LNCaP clone FGC (cell line): ENCODE data around the gene BRSK2.

Experiments used
- DNase-seq: peaks from one replicate; pipeline ENCODE4 v3.0.0-alpha.2; 2011; ENCODE audit warnings: low read depth
- H3K4me3 ChIP-seq: 2 replicates; pipeline ENCODE4 v1.5.1; 2011; ENCODE audit warnings: mild to moderate bottlenecking, low read depth, low read length, control low read depth
- TF ChIP-seq, protein P1 (sequence below): IDR thresholded peaks from 2 replicates; pipeline ENCODE4 v1.5.1; 2012; ENCODE audit warnings: mild to moderate bottlenecking; ENCODE audit not compliant: control insufficient read depth, insufficient read depth; ENCODE audit errors: extremely low read depth

The BRSK2 gene

DNA sequence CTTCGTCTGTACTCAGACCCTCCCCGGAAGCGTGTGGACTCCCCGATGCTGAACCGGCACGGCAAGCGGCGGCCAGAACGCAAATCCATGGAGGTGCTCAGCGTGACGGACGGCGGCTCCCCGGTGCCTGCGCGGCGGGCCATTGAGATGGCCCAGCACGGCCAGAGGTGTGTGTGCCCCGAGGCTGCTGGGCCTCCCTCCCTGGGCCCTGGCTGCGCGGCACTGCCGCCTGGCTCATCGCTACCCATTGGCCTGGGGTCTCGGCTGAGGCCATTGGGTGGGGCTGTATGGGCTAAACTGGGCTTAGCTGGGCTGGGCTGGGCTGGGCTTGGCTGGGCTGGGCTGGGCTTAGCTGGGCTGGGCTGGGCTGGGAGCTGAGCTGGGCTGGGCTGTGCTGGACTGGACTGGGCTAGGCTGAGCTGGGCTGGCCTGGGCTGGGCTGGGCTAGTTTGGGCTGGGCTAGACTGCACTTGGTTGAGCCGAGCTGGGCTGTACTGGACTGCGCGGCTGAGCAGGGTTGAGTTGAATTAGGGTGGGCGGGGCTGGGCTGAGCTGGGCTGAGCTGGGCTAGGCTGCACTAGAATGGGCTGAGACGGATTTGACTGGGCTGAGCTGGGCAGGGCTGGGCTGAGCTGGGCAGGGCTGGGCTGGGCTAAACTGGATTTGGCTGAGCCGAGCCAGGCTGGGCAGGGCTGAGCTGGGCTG is 56.2 kb downstream of the BRSK2 start:
- no peak overlapping the region for H3K4me3 ChIP-seq
- TF ChIP-seq, protein P1, sequence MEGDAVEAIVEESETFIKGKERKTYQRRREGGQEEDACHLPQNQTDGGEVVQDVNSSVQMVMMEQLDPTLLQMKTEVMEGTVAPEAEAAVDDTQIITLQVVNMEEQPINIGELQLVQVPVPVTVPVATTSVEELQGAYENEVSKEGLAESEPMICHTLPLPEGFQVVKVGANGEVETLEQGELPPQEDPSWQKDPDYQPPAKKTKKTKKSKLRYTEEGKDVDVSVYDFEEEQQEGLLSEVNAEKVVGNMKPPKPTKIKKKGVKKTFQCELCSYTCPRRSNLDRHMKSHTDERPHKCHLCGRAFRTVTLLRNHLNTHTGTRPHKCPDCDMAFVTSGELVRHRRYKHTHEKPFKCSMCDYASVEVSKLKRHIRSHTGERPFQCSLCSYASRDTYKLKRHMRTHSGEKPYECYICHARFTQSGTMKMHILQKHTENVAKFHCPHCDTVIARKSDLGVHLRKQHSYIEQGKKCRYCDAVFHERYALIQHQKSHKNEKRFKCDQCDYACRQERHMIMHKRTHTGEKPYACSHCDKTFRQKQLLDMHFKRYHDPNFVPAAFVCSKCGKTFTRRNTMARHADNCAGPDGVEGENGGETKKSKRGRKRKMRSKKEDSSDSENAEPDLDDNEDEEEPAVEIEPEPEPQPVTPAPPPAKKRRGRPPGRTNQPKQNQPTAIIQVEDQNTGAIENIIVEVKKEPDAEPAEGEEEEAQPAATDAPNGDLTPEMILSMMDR = no peak
- no peak for DNase-seq

DNA sequence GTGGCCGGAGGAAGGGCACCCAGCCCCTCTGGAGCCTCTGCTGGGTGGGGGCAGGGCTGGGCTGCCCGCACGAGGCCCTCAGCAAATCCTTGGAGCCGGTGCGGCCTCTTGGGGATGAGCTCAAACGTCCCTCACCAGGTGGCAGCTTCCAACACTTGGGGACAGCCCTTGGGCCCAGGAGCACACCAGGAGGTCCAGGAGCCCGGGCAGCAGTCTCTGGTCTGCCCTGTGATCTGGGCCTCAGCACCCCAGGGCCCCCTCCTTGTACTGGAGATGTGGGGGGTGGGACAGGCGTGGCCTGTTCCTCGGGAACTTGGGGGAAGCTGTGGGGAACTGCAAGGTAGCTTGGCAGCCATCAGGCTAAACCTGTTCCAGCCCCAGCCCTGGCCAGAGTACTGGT is 56.9 kb downstream of the BRSK2 start:
- no peak overlapping the region for H3K4me3 ChIP-seq
- TF ChIP-seq, protein P1 = no peak
- no peak for DNase-seq

DNA sequence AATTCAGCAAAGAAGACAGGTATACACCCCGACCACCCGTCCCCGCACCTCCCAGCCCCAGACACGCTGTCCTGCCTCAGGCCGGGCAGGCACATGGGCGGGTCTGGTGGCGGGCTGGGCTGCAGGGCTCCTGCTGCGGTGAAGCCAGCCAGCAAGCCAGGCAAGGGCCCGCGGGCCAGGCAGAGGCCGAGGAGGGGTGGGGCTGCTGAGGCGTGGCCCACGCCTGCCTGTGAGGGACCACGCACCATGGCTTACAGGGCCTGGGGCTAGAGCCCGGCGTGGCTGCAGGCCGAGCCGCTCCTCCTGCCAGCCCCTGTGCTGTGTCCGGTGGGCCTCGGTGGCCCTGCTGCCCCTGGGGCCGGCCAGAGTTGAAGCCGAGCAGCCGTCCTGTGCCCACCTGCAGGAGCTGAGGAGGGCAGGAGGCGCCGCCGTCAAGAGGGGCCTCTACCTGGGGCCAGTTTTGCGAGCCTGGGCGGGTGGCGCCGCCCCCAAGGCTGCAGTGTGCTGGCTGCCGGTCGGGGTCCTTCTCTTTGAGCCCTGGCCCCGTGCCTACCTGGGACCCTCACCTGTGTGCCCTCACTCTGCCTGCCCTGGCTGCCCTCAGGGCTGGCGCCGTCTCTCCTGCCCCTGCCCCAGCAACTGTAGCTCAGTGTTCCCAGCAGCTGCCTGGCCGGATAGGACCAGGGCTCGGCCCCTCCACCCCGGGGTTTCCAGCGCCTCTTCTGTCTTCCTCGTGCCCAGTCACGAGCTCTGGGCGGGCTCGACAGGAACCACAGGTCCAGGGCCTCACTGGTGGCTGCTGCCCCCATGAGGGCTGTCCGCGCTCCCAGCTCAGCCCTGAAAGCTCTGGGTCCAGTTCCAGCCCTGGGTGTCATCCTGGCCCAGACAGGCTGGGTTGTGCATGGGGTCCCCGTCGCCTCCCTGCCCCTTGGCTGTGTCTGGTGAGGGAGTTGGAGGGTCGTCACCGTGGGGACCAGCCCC is 58.4 kb downstream of the BRSK2 start:
- no peak for DNase-seq
- TF ChIP-seq, protein P1 = 0 out of 2 replicates have a peak, but pooled peaks have one; percentile 4
- no peak overlapping the region for H3K4me3 ChIP-seq

DNA sequence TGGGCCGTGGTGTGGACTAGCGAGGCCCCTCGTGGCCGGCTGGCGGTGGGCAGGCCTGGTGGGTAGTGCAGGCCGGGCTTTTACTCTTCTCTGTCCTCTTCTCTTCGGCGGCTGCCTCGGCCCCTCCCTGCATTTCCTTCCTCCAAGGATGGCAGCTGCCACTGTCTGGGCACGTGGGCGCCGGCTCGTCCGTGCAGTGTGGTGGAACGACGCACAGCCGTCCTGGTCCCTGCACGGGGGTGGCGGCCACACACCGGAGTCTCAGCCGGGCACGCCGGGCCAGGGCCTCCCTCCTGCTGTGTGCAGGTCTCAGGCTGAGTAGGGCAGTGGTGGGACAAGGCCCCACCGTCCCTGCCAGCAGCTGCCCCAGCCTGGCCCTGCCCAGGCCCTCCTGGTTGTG is 59.1 kb downstream of the BRSK2 start:
- TF ChIP-seq, protein P1 = no peak
- no peak for DNase-seq

DNA sequence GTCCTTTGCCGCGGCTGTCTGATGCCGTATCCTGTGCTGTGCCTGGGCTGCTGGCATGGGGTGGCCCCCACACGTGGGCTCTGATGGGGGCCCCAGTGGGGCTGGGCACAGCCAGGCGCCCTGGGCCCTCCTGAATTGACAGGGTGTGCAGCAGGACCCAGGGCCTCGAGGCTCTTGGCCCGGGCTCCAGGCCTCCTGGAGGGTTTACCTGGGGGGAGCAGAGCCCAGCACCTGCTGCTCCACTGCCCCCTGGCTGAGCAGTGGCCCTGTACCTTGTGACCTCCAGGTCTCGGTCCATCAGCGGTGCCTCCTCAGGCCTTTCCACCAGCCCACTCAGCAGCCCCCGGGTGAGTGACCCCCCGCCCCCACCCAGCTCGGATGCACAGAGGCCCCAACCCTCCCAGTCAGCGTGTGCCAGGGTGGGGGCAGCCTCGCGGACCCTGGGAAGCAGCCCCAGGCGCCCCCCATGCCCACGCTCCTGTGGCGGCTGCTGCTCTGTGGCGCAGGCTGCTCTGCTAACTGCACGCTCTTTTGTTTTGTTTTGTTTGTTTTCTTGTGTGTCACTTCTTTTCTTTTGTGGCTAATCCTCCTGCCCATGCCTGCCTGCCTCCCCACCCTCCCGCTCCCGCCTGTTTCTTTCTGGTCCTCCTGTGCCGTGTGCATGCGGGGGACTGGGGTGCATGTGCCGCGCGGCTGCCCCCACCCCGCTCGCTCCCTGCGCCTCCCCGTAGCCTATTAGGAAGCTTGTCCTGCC is 59.9 kb downstream of the BRSK2 start:
- DNase-seq = no peak
- TF ChIP-seq, protein P1 = no peak
- H3K4me3 ChIP-seq = no peak overlapping the region

More for the DNA sequence above, 59.1 kb downstream of the BRSK2 start:
- no peak overlapping the region for H3K4me3 ChIP-seq

DNA sequence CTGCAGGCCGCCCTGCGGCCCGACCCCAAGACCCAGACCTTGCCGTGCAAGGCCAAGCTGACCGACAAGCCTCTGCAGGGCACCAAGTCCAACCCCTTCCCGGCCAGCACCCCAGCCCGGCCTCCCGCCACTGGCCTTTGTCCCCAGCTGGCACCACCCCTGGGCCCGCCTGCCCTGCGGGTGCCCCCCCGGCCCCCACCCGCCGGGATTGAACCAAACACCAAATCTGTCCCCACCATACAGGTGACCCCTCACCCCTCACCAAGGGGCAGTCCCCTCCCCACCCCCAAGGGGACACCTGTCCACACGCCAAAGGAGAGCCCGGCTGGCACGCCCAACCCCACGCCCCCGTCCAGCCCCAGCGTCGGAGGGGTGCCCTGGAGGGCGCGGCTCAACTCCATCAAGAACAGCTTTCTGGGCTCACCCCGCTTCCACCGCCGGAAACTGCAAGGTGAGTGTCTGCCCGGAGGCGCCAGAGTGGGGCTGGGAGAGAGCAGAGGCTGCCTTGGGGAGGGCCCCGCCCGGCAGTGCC is 60.7 kb downstream of the BRSK2 start:
- no peak overlapping the region for H3K4me3 ChIP-seq
- no peak for DNase-seq
- TF ChIP-seq, protein P1 = no peak
